ENCODE results near the gene TMIGD1. TPM values are rescaled to one million over a fixed set of nuclear protein-coding genes. Genes with fewer than 3 reads are reported as not detected.

The TMIGD1 gene
- total and polyA plus RNA-seq, 5 donors = not detected

- intact Hi-C loops (cut with DNase I) = loop anchor here in 1 of 4 donors (5.0 kb wide), 1 partner anchor 35 kb away; no protein-coding TSS in a partner anchor
- no peak overlapping the region for H3K27ac ChIP-seq (ENCODE audit: low read length)
- 64% methylated on average over 12 of the region's 12 CpGs for WGBS
- DNase-seq (peak; percentile 57 to 80 (median 59)), ATAC-seq (no peak)
- H3K9me3 ChIP-seq (ENCODE audit: control insufficient read depth, low read length) = no peaks in the 10 kb centered on the region
- no peak overlapping the region for H3K4me3 ChIP-seq (ENCODE audit: low read length)
- peaks cover 2% of the 10 kb centered on the region for H3K4me1 ChIP-seq (ENCODE audit: control insufficient read depth, insufficient read depth, low read length)
- no peaks in the 10 kb centered on the region for H3K27me3 ChIP-seq (ENCODE audit: control insufficient read depth, insufficient read depth)
These were observed 43.0 kb upstream of the TMIGD1 start for GRCh38 chr17:30376621-30377452.

GRCh38 chr17:30375661-30376060 lies 41.8 kb upstream of the TMIGD1 start:
- ATAC-seq = no peak

GRCh38 chr17:30372755-30373154 lies 38.9 kb upstream of the TMIGD1 start:
- intact Hi-C loops (cut with DNase I) = no loop called here
- DNase-seq = no peak
- H3K4me1 ChIP-seq (ENCODE audit: control insufficient read depth, insufficient read depth, low read length) = no peaks in the 10 kb centered on the region
- no peak overlapping the region for H3K4me3 ChIP-seq (ENCODE audit: low read length)
- 86% methylated on average over 2 of the region's 2 CpGs for WGBS
- ATAC-seq = no peak
- H3K27ac ChIP-seq (ENCODE audit: low read length) = no peak overlapping the region
- H3K27me3 ChIP-seq (ENCODE audit: control insufficient read depth, insufficient read depth) = no peaks in the 10 kb centered on the region
- no peaks in the 10 kb centered on the region for H3K9me3 ChIP-seq (ENCODE audit: control insufficient read depth, low read length)

More at GRCh38 chr17:30375661-30376060, 41.8 kb upstream of the TMIGD1 start:
- H3K9me3 ChIP-seq (ENCODE audit: control insufficient read depth, low read length) = no peaks in the 10 kb centered on the region
- intact Hi-C loops (cut with DNase I) = loop anchor here in 1 of 4 donors (5.0 kb wide), 1 partner anchor 33 kb away; no protein-coding TSS in a partner anchor
- 100% methylated on average over 1 of the region's 1 CpG for WGBS
- H3K27me3 ChIP-seq (ENCODE audit: control insufficient read depth, insufficient read depth) = no peaks in the 10 kb centered on the region
- peaks cover 2% of the 10 kb centered on the region for H3K4me1 ChIP-seq (ENCODE audit: control insufficient read depth, insufficient read depth, low read length)
- no peak for DNase-seq
- no peak overlapping the region for H3K4me3 ChIP-seq (ENCODE audit: low read length)
- no peak overlapping the region for H3K27ac ChIP-seq (ENCODE audit: low read length)

GRCh38 chr17:30369995-30370394 lies 36.1 kb upstream of the TMIGD1 start:
- ATAC-seq = no peak
- Histone ChIP-seq H3K9me3 (ENCODE audit: control insufficient read depth, low read length) (no peaks in the 10 kb centered on the region), H3K4me1 (ENCODE audit: control insufficient read depth, insufficient read depth, low read length) (no peaks in the 10 kb centered on the region), H3K4me3 (ENCODE audit: low read length) (no peak overlapping the region), H3K27ac (ENCODE audit: low read length) (no peak overlapping the region), H3K27me3 (ENCODE audit: control insufficient read depth, insufficient read depth) (no peaks in the 10 kb centered on the region)
- intact Hi-C loops (cut with DNase I) = no loop called here
- DNase-seq = no peak

- H3K9me3 ChIP-seq (ENCODE audit: control insufficient read depth, low read length) = no peaks in the 10 kb centered on the region
- no peaks in the 10 kb centered on the region for H3K27me3 ChIP-seq (ENCODE audit: control insufficient read depth, insufficient read depth)
- ATAC-seq (no peak), DNase-seq (no peak)
- intact Hi-C loops (cut with DNase I) = no loop called here
- H3K27ac ChIP-seq (ENCODE audit: low read length) = no peak overlapping the region
- WGBS = 72% methylated on average over 13 of the region's 13 CpGs
- no peaks in the 10 kb centered on the region for H3K4me1 ChIP-seq (ENCODE audit: control insufficient read depth, insufficient read depth, low read length)
- H3K4me3 ChIP-seq (ENCODE audit: low read length) = no peak overlapping the region
These were observed 35.3 kb upstream of the TMIGD1 start for GRCh38 chr17:30368912-30369720.

GRCh38 chr17:30366536-30366935 lies 32.7 kb upstream of the TMIGD1 start:
- DNase-seq (no peak), ATAC-seq (no peak)
- H3K27ac ChIP-seq (ENCODE audit: low read length) = no peak overlapping the region
- peaks cover 3% of the 10 kb centered on the region for H3K9me3 ChIP-seq (ENCODE audit: control insufficient read depth, low read length)
- no peaks in the 10 kb centered on the region for H3K27me3 ChIP-seq (ENCODE audit: control insufficient read depth, insufficient read depth)
- 55% methylated on average over 3 of the region's 3 CpGs for WGBS
- no peak overlapping the region for H3K4me3 ChIP-seq (ENCODE audit: low read length)
- intact Hi-C loops (cut with DNase I) = no loop called here
- no peaks in the 10 kb centered on the region for H3K4me1 ChIP-seq (ENCODE audit: control insufficient read depth, insufficient read depth, low read length)

GRCh38 chr17:30363715-30364202 lies 29.9 kb upstream of the TMIGD1 start:
- Histone ChIP-seq H3K27me3 (ENCODE audit: control insufficient read depth, insufficient read depth) (no peaks in the 10 kb centered on the region), H3K4me3 (ENCODE audit: low read length) (no peak overlapping the region), H3K4me1 (ENCODE audit: control insufficient read depth, insufficient read depth, low read length) (no peaks in the 10 kb centered on the region), H3K27ac (ENCODE audit: low read length) (no peak overlapping the region), H3K9me3 (ENCODE audit: control insufficient read depth, low read length) (peaks cover 3% of the 10 kb centered on the region)
- intact Hi-C loops (cut with DNase I) = no loop called here
- WGBS = 35% methylated on average over 1 of the region's 1 CpG
- ATAC-seq = peak in 1 of 2 donors; percentile 47
- DNase-seq = no peak

- Histone ChIP-seq H3K4me3 (ENCODE audit: low read length) (no peak overlapping the region), H3K9me3 (ENCODE audit: control insufficient read depth, low read length) (peaks cover 3% of the 10 kb centered on the region), H3K27ac (ENCODE audit: low read length) (no peak overlapping the region), H3K4me1 (ENCODE audit: control insufficient read depth, insufficient read depth, low read length) (no peaks in the 10 kb centered on the region), H3K27me3 (ENCODE audit: control insufficient read depth, insufficient read depth) (no peaks in the 10 kb centered on the region)
- no peak for ATAC-seq
- WGBS = 98% methylated on average over 4 of the region's 4 CpGs
- intact Hi-C loops (cut with DNase I) = no loop called here
- DNase-seq = no peak
These were observed 28.0 kb upstream of the TMIGD1 start for GRCh38 chr17:30361766-30362279.

GRCh38 chr17:30360086-30360808 lies 26.4 kb upstream of the TMIGD1 start:
- Histone ChIP-seq H3K27ac (ENCODE audit: low read length) (no peak overlapping the region), H3K9me3 (ENCODE audit: control insufficient read depth, low read length) (peaks cover 3% of the 10 kb centered on the region)

GRCh38 chr17:30358055-30358760 lies 24.4 kb upstream of the TMIGD1 start:
- no peak for ATAC-seq
- Histone ChIP-seq H3K4me1 (ENCODE audit: control insufficient read depth, insufficient read depth, low read length) (no peaks in the 10 kb centered on the region), H3K27ac (ENCODE audit: low read length) (no peak overlapping the region), H3K4me3 (ENCODE audit: low read length) (no peak overlapping the region), H3K27me3 (ENCODE audit: control insufficient read depth, insufficient read depth) (no peaks in the 10 kb centered on the region), H3K9me3 (ENCODE audit: control insufficient read depth, low read length) (peaks cover 3% of the 10 kb centered on the region)
- DNase-seq = no peak
- 70% methylated on average over 5 of the region's 5 CpGs for WGBS
- intact Hi-C loops (cut with DNase I) = no loop called here

More at GRCh38 chr17:30360086-30360808, 26.4 kb upstream of the TMIGD1 start:
- WGBS = 69% methylated on average over 8 of the region's 8 CpGs
- DNase-seq (no peak), ATAC-seq (no peak)
- no peaks in the 10 kb centered on the region for H3K27me3 ChIP-seq (ENCODE audit: control insufficient read depth, insufficient read depth)
- no peaks in the 10 kb centered on the region for H3K4me1 ChIP-seq (ENCODE audit: control insufficient read depth, insufficient read depth, low read length)
- intact Hi-C loops (cut with DNase I) = no loop called here
- no peak overlapping the region for H3K4me3 ChIP-seq (ENCODE audit: low read length)

Measured in right cardiac atrium (tissue), 5 donors.